GM19240 (cell line): ENCODE results near the gene KIF21A.
"Not testable (repeated sequence)": the region's sequence is repeated elsewhere in the genome, so short reads cannot be mapped to it uniquely, and the experiment has no call there.

ENCODE experiments used
- DNase-seq: peaks from one replicate; pipeline ENCODE4 v3.0.0; 2011; ENCODE audit warnings: low spot score; ENCODE audit not compliant: insufficient read length

KIF21A gene

GRCh38 chr12:39351153-39351552 is 91.8 kb downstream of the KIF21A start:
- DNase-seq: no peak

DNA sequence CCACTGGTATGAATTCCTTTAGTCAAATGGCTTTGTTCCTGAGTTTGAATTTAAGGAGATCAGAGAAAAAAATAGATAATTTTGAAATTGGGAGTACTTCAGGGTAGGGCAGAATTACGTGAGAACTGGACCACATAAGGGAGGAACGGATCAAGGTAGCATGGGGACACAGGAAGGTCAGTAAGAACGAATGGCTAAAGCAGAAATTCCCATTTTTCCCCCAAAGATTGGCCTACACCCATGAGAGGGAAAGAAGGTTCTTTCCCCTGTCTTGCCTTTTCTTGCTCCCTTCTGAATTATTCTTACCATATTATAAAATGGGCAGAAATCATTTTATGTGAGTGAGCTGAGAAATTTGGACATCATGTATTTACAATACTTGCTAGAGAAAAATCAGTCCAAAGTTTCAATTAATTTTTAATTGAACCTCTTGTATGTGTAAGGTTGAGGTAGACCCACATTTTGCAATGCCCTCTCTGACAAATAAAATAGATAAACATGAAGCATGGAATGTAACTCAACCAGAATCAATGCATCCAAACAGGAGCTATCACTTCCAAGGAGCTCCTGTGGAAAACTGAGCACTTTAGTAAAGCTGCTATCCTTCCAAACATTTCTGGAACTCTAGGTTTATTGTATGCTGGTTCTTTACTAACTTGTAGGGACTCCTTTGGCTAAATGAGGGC is 93.8 kb downstream of the KIF21A start:
- no peak for DNase-seq

GRCh38 chr12:39348523-39348922 is 94.4 kb downstream of the KIF21A start:
- DNase-seq: no peak

GRCh38 chr12:39344926-39345325 is 98.0 kb downstream of the KIF21A start:
- no peak for DNase-seq

DNA sequence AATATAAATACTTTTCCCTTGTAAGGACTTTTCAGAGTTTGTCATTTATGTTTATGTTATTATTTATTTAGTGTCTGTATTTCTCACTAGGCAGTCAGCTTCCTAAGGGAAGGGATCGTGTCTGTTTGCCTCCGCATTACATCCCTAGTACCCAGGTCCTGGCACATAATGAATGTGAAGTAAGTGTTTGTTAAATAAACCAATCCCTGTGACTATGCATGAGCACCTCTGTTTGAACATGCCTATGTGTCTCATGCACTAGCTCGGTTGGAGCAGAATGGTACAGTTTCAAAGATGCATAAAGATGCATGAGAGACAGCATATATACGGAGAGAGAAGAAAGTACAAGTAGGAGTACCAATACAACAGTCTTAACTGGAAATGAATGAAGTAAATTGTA is 99.3 kb downstream of the KIF21A start:
- DNase-seq: no peak

DNA sequence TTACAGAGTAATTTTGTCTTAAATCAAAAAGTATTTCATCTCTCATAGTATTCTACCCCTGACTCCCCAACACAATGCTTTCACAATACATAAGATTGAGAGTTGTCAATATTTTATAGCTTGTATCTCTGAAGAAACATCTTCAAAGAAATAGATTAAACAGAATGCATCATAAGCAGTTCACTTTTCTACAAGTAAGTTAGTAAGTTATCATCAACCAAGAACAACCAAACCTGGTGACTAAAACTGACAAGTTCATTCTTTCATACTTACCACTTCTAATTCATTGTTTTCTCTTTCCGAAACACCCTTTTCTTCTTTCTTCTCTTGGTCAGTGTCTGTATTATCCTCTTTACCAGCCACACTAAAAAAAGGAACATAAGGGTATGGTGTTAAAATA is 101.2 kb downstream of the KIF21A start:
- DNase-seq: no peak

DNA sequence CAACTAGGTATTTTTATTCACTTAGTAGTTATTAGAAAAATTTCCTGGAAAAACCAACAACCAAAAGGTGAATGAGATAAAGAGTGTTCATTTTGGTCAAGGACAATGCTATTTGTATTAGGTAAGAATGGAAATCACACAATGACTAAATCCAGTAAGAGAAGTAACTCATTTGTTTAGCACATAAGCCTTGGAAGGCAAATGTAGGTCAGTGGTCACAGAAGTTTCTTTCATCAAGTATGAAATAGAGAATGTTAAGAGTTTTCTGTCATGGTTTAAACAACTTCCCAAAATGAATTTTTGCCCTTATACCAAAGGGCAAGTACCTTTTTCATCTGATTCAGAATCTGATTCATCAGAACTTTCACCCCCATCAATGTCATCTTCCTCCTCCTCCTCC is 101.7 kb downstream of the KIF21A start:
- no peak for DNase-seq

DNA sequence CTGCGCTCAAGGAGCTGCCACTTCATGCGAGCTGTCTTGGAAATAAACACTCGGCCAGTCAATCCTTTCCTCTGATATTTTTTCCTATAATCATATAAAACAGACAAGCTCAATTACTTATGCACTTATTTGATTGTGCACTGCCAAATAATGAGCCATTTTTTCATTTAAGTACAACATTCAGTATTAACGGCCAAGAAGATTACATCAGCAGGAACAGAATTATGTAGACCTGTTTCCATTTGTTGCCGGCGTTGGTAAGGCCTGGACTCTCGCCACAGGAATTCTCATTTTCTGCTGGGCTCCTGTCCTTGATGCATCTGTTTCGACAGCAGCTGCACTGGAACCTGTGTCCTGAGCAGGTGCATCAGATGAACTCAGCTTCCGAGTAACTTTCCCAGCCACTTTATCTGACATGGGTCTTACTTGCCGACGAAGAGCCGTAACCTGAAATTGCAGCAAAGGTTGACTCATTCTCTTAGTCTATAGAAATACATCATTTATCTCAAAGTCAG is 110.2 kb downstream of the KIF21A start:
- DNase-seq: no peak

- no peak for DNase-seq
These were observed 111.2 kb downstream of the KIF21A start for GRCh38 chr12:39331539-39332261.

DNA sequence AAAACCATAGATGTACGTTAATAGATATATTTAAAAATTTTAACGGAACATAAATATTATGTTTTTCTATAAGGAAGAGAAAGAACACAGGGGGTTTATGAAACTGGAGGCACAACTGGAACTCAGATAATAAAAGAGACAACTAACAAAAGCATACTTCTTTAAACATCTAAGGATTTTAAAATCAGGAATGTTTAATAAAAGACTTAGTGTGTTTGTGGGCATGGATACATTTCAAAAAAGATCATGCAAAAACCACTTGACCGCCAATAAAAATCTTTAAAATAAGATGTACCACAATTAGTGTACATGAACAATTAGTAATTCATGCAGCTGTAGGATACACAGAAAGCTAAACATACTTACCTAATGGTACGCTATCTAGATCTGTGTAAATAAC is 113.0 kb downstream of the KIF21A start:
- DNase-seq: no peak

DNA sequence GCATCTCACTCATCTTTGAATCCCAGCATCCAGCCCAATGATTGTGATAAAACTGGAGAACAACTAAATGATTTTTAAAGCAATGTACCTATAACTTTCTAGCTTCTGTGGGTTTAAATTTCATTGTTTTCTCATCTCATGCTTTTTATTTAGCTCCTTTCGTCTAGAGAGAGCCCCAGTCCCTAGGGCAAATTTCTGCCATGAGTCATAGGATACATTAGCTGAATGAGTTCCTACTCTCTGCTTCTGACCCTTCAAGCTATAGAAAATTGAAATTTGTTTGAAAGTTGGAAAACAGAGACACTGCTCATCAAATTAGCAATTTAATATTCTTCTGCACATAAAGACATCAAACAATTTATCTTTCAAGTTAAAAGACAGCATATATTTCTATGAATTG is 113.9 kb downstream of the KIF21A start:
- DNase-seq: no peak

- DNase-seq: no peak
These were observed 115.0 kb downstream of the KIF21A start for GRCh38 chr12:39327965-39328364.

- no peak for DNase-seq
These were observed 115.4 kb downstream of the KIF21A start for GRCh38 chr12:39327510-39327909.

DNA sequence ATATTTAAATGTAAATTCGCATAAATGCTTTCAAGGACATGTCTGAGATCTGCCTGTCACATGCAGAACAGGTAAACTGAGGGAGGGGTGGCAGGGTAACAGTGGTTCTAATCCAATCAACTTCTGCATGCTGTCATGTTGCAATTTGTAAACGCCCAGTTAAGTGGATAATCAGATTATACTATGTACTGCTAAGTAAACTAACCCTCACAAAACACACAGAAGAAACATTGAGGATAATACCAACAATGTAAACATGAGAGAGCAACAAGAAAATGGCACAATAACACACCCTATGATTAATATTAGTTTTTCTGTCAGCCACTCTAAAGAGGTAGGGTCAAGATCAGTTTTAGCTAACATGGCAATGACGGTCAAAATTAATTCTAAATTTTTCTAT is 123.7 kb downstream of the KIF21A start:
- DNase-seq: no peak

- DNase-seq: no peak
These were observed 128.4 kb downstream of the KIF21A start for GRCh38 chr12:39314547-39314946.

GRCh38 chr12:39309516-39309915 is 133.4 kb downstream of the KIF21A start:
- DNase-seq: no peak

- no peak for DNase-seq
These were observed 141.5 kb downstream of the KIF21A start for GRCh38 chr12:39301422-39301821.

- no peak for DNase-seq
These were observed 142.1 kb downstream of the KIF21A start for GRCh38 chr12:39300799-39301198.

GRCh38 chr12:39297891-39298290 is 145.0 kb downstream of the KIF21A start:
- no peak for DNase-seq

DNA sequence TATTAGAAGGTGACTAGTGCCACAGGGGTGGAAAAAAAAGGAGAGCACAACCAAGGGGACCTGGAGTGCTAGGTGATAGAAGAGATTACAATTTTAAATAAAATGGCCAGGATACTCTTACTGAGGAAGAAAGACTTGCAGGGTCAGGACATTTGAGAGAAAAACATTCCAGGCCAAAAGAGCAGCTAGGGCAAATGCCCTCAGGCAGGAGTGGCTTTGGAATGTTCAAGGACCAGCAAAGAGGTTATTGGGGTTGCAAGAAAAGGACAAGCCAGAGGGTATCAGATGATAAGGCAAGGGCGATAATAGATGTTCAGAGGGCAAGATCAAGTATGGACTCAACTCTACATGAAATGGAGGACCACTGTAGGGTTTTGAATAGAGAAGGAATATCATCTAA is 146.4 kb downstream of the KIF21A start:
- no peak for DNase-seq

GRCh38 chr12:39295593-39295992 is 147.3 kb downstream of the KIF21A start:
- not testable (repeated sequence) for DNase-seq

DNA sequence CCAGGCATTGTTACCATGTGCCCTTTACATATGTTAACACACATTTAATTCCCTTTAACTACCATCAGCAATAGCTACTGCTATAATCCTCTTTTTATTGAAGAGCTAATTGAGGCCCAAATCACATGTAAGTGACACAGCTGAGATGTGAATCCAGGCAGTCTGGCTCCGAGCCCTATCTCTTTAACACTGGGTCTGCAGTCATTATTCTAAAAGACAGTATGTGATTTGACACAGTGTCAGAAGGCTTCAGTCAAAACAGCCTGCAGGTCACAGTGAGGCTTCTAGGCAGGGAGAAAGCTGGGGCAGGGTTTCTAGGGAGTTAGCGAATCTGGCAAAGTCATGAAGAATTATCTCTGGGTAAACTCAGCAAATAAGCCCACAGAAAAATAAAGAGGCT is 148.2 kb downstream of the KIF21A start:
- no peak for DNase-seq

- no peak for DNase-seq
These were observed 150.7 kb downstream of the KIF21A start for GRCh38 chr12:39292125-39292630.
